Natural killer cell (primary cell): Measurements from ENCODE around the gene CEP41. TPM values are rescaled to one million over a fixed set of nuclear protein-coding genes. Genes with fewer than 3 reads are reported as not detected.

ENCODE experiments used
- ATAC-seq, 3 donors: fragments of 150-1000 bp in 2 of 3; fragments of 200-7000 bp in 1 of 3; cut with Tn5 transposase; 1 replicate in 1 of 3; 2 replicates in 2 of 3; pipeline ENCODE4 v1.10.0; 2021; ENCODE audit warnings: mild to moderate bottlenecking in 2 of 3, moderate library complexity in 2 of 3
- DNase-seq, 2 donors: peaks; one replicate each; pipeline versions ENCODE4 v3.0.0 to v3.0.0-alpha.2; 2013 to 2021; ENCODE audit warnings: mixed read lengths in 1 of 2
- H3K27ac ChIP-seq: one replicate; pipeline ENCODE4 v1.5.1; 2013; ENCODE audit warnings: mild to moderate bottlenecking, low read length
- H3K27me3 ChIP-seq: one replicate; pipeline ENCODE4 v1.6.1; 2013; ENCODE audit warnings: low read length; ENCODE audit not compliant: control insufficient read depth, insufficient read depth
- H3K36me3 ChIP-seq: one replicate; pipeline ENCODE4 v1.6.1; 2013; ENCODE audit warnings: low read length; ENCODE audit not compliant: control insufficient read depth, insufficient read depth
- H3K4me1 ChIP-seq: one replicate; pipeline ENCODE4 v1.6.1; 2013; ENCODE audit warnings: low read length; ENCODE audit not compliant: control insufficient read depth, insufficient read depth
- H3K4me3 ChIP-seq: one replicate; pipeline ENCODE4 v1.5.1; 2013; ENCODE audit warnings: low read length
- H3K9me3 ChIP-seq: one replicate; pipeline ENCODE4 v1.6.1; 2013; ENCODE audit warnings: low read length; ENCODE audit not compliant: control insufficient read depth, insufficient read depth
- H3K27ac Mint-ChIP-seq, 2 donors: one replicate each; pipeline ENCODE4 v1.8.0; 2022; ENCODE audit warnings: mild to moderate bottlenecking in 2 of 2, mixed read lengths in 2 of 2, moderate library complexity in 1 of 2
- H3K27me3 Mint-ChIP-seq, 2 donors: one replicate each; pipeline ENCODE4 v1.8.0; 2022; ENCODE audit warnings: low read depth in 2 of 2, mixed read lengths in 2 of 2
- H3K36me3 Mint-ChIP-seq: one replicate; pipeline ENCODE4 v1.8.0; 2022; ENCODE audit warnings: mixed read lengths
- H3K4me1 Mint-ChIP-seq, 2 donors: one replicate each; pipeline ENCODE4 v1.8.0; 2022; ENCODE audit warnings: mixed read lengths in 2 of 2
- H3K4me3 Mint-ChIP-seq: one replicate; pipeline ENCODE4 v1.8.0; 2022; ENCODE audit warnings: mild to moderate bottlenecking, moderate library complexity, mixed read lengths
- H3K9me3 Mint-ChIP-seq, 2 donors: one replicate each; pipeline ENCODE4 v1.8.0; 2022; ENCODE audit warnings: mixed read lengths in 2 of 2
- CTCF ChIP-seq: fragments of 200-600 bp; IDR thresholded peaks from one replicate; pipeline ENCODE4 v1.8.0; 2022; ENCODE audit warnings: antibody characterized with exemption
- WGBS: methylation state at CpG from one replicate; pipeline ENCODE4 v1.1.7; 2013; ENCODE audit warnings: missing lambda C conversion rate; ENCODE audit not compliant: insufficient coverage; 5-methylcytosine and 5-hydroxymethylcytosine counted together
- intact Hi-C: fragments of 100-400 bp; cut with micrococcal nuclease; formaldehyde crosslinking; loops from one replicate; pipeline ENCODE4 v1.14.2; 2022
- total RNA-seq, 4 donors: library from RNA; stranded (reverse); fragments of 120-200 nt in 1 of 4; gene quantifications; one replicate each; pipeline versions ENCODE4 v1.2.3 to v1.2.4, GENCODE V29; 2013 to 2022

The CEP41 gene
- total RNA-seq, 3 donors from 2014 or later (not counting 1 experiment from before 2014, with no cell fraction given): 8.7 to 14.2 (median 11.2) TPM

GRCh38 chr7:130444751-130445407 lies 4.1 kb upstream of the CEP41 start:
- Histone ChIP-seq H3K36me3 (no peaks in the 10 kb centered on the region), H3K4me1 (peaks cover 11% of the 10 kb centered on the region), H3K27me3 (no peaks in the 10 kb centered on the region), H3K4me3 (no peak overlapping the region), H3K27ac (no peak overlapping the region), H3K9me3 (no peaks in the 10 kb centered on the region)
- H3K27me3 Mint-ChIP-seq: no peaks in the 10 kb centered on the region
- H3K9me3 Mint-ChIP-seq: peaks cover 2% of the 10 kb centered on the region in 2 donors
- 96% methylated on average over 5 of the region's 5 CpGs for WGBS
- no peak for ATAC-seq
- no peak for TF ChIP-seq CTCF
- DNase-seq: no peak
- intact Hi-C loops: no loop called here
- H3K27ac Mint-ChIP-seq: no peak overlapping the region
- peaks cover 15 to 17% of the 10 kb centered on the region in 2 donors for H3K4me1 Mint-ChIP-seq
- no peak overlapping the region for H3K4me3 Mint-ChIP-seq
- no peaks in the 10 kb centered on the region for H3K36me3 Mint-ChIP-seq

- no peak overlapping the region for H3K27ac ChIP-seq
- Mint-ChIP-seq H3K4me3 (no peak overlapping the region), H3K9me3 (peaks cover 2% of the 10 kb centered on the region in 2 donors), H3K27ac (no peak overlapping the region), H3K4me1 (peaks cover 15 to 22% of the 10 kb centered on the region in 2 donors), H3K36me3 (no peaks in the 10 kb centered on the region), H3K27me3 (no peaks in the 10 kb centered on the region)
- TF ChIP-seq CTCF: no peak
- intact Hi-C loops: no loop called here
- DNase-seq (no peak), ATAC-seq (no peak)
- 90% methylated on average over 1 of the region's 3 CpGs for WGBS
- H3K27me3 ChIP-seq: no peaks in the 10 kb centered on the region
- peaks cover 11% of the 10 kb centered on the region for H3K4me1 ChIP-seq
- H3K4me3 ChIP-seq: no peak overlapping the region
- no peaks in the 10 kb centered on the region for H3K36me3 ChIP-seq
- H3K9me3 ChIP-seq: no peaks in the 10 kb centered on the region
These were observed 3.4 kb upstream of the CEP41 start for GRCh38 chr7:130444234-130444633.

- Mint-ChIP-seq H3K4me1 (peaks cover 15 to 22% of the 10 kb centered on the region in 2 donors), H3K9me3 (no peaks in the 10 kb centered on the region), H3K27me3 (no peaks in the 10 kb centered on the region), H3K27ac (no peak overlapping the region), H3K4me3 (no peak overlapping the region), H3K36me3 (no peaks in the 10 kb centered on the region)
- intact Hi-C loops: no loop called here
- Histone ChIP-seq H3K4me3 (no peak overlapping the region), H3K4me1 (peaks cover 11% of the 10 kb centered on the region), H3K36me3 (no peaks in the 10 kb centered on the region), H3K9me3 (no peaks in the 10 kb centered on the region), H3K27me3 (no peaks in the 10 kb centered on the region), H3K27ac (no peak overlapping the region)
- ATAC-seq: no peak
- no peak for TF ChIP-seq CTCF
- no peak for DNase-seq
- WGBS: 84% methylated on average over 6 of the region's 7 CpGs
These were observed 1.8 kb upstream of the CEP41 start for GRCh38 chr7:130442601-130443000.

GRCh38 chr7:130441408-130441869 lies 623 bp upstream of the CEP41 start:
- Histone ChIP-seq H3K4me1 (peaks cover 11% of the 10 kb centered on the region), H3K4me3 (peak overlapping the region; percentile 69), H3K9me3 (no peaks in the 10 kb centered on the region), H3K27me3 (no peaks in the 10 kb centered on the region), H3K36me3 (no peaks in the 10 kb centered on the region), H3K27ac (no peak overlapping the region)
- Mint-ChIP-seq H3K27me3 (no peaks in the 10 kb centered on the region), H3K9me3 (no peaks in the 10 kb centered on the region), H3K36me3 (no peaks in the 10 kb centered on the region), H3K27ac (peak overlapping the region; percentile 92 to 93), H3K4me3 (peak overlapping the region; percentile 100), H3K4me1 (peaks cover 15 to 22% of the 10 kb centered on the region in 2 donors)
- intact Hi-C loops: no loop called here
- WGBS: 61% methylated on average over 5 of the region's 9 CpGs
- no peak for TF ChIP-seq CTCF
- ATAC-seq (no peak), DNase-seq (no peak)
